GM21381 (cell line): ENCODE data around the gene PACS2.

Experiments used
- ATAC-seq: cut with Tn5 transposase; IDR thresholded peaks from one replicate; pipeline ENCODE4 v1.9.1; 2021; ENCODE audit warnings: mild to moderate bottlenecking, moderate library complexity; ENCODE audit not compliant: unreplicated experiment

PACS2 gene

GRCh38 chr14:105366386-105367074, 52.0 kb downstream of the PACS2 start:
- no peak for ATAC-seq

GRCh38 chr14:105367116-105368031, 52.8 kb downstream of the PACS2 start:
- no peak for ATAC-seq

- ATAC-seq = no peak
These were observed 53.5 kb downstream of the PACS2 start for GRCh38 chr14:105368032-105368417.

- no peak for ATAC-seq
These were observed 53.9 kb downstream of the PACS2 start for GRCh38 chr14:105368426-105368825.

GRCh38 chr14:105368910-105369652, 54.5 kb downstream of the PACS2 start:
- ATAC-seq = no peak

GRCh38 chr14:105369653-105370040, 55.1 kb downstream of the PACS2 start:
- no peak for ATAC-seq

DNA sequence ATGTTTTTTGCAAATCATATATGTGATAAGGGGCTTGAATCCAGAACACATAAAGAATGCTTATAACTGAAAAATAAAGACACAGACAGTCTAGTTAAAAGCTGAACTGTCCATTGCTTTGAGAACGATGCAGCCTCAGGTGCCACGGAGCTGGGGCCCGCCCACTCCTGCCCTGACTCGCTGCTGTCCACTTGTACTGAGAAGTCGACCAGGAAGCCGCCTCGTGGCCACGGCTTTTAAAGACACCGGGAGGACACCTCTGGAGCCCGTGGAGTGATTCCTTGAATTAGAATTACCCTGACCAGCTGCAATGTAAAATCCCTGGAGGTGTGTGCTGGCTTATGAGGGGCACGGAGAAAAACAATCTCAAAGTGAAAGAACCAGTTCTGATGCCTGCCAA, 59.8 kb downstream of the PACS2 start:
- no peak for ATAC-seq

- ATAC-seq = no peak
These were observed 61.1 kb downstream of the PACS2 start for GRCh38 chr14:105375635-105376057.

DNA sequence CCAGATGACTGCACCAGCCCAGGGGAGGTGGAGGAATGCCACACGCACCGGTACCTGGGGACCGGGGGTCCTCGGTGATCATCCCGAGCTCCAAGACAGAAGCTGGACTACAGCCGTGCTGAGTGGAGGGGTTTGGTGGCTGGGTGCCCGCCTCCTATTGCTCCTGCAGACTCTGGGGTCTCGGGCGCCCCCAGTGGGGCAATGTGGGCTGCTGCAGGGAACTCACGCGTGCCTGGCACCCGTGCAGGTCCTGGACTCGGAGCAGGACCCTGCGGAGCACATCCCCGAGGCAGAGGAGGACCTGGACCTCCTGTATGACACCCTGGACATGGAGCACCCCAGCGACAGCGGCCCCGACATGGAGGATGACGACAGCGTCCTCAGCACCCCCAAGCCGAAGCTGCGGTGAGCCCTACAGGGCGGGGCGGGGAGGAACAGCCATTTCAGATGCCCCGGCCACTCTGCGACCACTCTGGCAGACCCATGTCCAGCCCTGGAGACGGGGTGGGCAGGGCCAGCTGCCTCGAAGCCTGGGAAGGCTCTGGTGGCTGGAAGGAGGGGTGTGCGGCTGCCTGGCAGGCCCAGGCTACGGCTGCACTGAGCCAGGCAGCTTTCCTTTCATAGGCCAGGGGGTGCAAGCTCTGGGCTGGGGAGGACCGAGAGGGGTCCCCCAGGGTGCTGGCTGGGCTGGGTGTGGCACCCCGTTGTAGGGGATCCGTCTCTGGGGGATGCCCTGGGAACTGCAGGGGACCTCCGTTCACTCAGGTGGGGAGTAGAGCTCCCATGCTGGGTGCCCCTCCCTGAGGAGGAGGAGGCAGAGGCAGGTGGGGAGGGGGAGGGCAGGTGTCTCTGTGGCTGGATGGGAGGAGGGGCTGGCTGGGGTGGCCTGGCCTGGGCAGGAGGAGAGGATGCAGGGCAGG, 62.2 kb downstream of the PACS2 start:
- no peak for ATAC-seq

DNA sequence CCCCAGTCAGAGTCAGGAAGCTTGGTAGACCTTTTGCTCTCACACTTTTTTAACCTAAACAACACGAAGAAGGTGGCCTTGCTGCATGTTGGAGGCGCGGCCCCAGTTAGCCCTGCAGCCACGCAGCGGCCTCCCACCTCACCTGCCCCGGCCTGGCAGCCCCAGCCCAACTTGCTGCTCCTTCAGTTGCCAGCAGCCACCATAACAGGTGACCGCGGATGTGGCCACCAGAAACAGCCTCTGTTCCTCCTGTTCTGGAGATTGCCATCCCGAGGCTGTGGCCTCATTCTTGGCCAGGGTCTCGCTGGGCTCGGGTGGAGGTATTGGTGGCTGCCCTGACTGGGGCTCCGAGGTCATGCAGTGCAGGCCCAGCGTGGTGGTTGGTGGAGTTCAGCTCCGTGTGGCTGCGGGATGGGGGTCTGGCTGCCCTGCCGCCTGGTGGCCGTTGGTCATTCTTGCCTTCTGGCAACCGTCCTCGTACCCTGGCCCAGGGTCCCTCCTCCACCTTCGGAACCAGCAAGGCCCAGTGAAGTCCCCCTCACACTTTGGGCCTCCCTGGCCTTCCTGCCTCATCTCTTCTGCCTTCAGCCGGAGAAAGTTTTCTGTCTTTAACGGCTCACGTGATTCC, 63.1 kb downstream of the PACS2 start:
- ATAC-seq = no peak

- ATAC-seq = no peak
These were observed 63.7 kb downstream of the PACS2 start for GRCh38 chr14:105378199-105378598.

GRCh38 chr14:105378873-105379685, 64.5 kb downstream of the PACS2 start:
- no peak for ATAC-seq

GRCh38 chr14:105379946-105380345, 65.4 kb downstream of the PACS2 start:
- no peak for ATAC-seq

GRCh38 chr14:105380756-105381155, 66.2 kb downstream of the PACS2 start:
- ATAC-seq = no peak

GRCh38 chr14:105381446-105382342, 67.1 kb downstream of the PACS2 start:
- ATAC-seq = no peak

GRCh38 chr14:105382343-105383082, 68.0 kb downstream of the PACS2 start:
- ATAC-seq = no peak

DNA sequence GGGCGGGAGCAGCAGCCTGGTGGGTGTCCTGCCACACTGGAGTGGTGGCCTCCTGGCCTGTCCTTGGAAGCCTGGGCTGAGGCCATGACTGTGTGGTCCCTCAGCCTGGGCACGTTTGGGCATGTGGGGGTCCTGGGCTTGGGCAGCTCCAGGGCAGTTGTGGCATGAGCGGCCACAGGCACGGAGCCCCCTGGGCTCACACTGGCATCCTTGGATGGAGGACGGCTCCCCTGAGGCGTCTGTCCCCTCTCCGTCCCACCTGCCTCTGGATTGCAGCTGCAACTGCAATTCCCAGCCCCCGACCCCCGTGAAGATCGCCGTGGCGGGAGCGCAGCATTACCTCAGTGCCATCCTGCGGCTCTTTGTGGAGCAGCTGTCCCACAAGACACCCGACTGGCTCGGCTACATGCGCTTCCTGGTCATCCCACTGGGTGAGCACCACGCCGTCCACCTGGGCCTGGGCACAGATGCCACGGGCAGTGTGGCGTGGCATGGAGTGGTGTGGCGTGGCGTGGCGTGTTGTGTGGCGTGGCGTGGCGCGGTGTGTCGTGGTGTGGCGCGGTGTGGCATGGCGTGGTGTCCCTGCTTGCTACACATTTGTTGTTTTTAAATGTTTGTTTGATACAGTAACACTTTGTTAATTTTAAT, 68.7 kb downstream of the PACS2 start:
- ATAC-seq = no peak
